Measurements from ENCODE around the gene SENP2.
"Not testable (repeated sequence)": the region's sequence is repeated elsewhere in the genome, so short reads cannot be mapped to it uniquely, and the experiment has no call there.

Gene SENP2

GRCh38 chr3:185585518-185585858, 607 bp upstream of the SENP2 start:
- DNase-seq (ENCODE audit: low spot score) (no peak), FAIRE-seq (no peak)

GRCh38 chr3:185586686-185587039, 568 bp downstream of the SENP2 start:
- DNase-seq (ENCODE audit: low spot score) = no peak
- no peak for FAIRE-seq

GRCh38 chr3:185594073-185594472, 8.0 kb downstream of the SENP2 start:
- DNase-seq (ENCODE audit: low spot score) = no peak
- no peak for FAIRE-seq

GRCh38 chr3:185595526-185595925, 9.4 kb downstream of the SENP2 start:
- DNase-seq (ENCODE audit: low spot score) = no peak
- FAIRE-seq = no peak

- no peak for FAIRE-seq
Observed at GRCh38 chr3:185605566-185605965, 19.5 kb downstream of the SENP2 start.

GRCh38 chr3:185606196-185606595, 20.1 kb downstream of the SENP2 start:
- DNase-seq (ENCODE audit: low spot score) = no peak
- no peak for FAIRE-seq

More at GRCh38 chr3:185605566-185605965, 19.5 kb downstream of the SENP2 start:
- DNase-seq (ENCODE audit: low spot score) = no peak

GRCh38 chr3:185613016-185613415, 26.9 kb downstream of the SENP2 start:
- no peak for FAIRE-seq
- DNase-seq (ENCODE audit: low spot score) = no peak

- FAIRE-seq = no peak
- DNase-seq (ENCODE audit: low spot score) = no peak
Observed at GRCh38 chr3:185623939-185624665, 38.0 kb downstream of the SENP2 start.

- DNase-seq (ENCODE audit: low spot score) = no peak
- FAIRE-seq = no peak
Observed at GRCh38 chr3:185625784-185626183, 39.7 kb downstream of the SENP2 start.

- DNase-seq (ENCODE audit: low spot score) (no peak), FAIRE-seq (no peak)
Observed at GRCh38 chr3:185629554-185630181, 43.6 kb downstream of the SENP2 start.

GRCh38 chr3:185630182-185630622, 44.1 kb downstream of the SENP2 start:
- DNase-seq (ENCODE audit: low spot score) (no peak), FAIRE-seq (no peak)

- FAIRE-seq (no peak), DNase-seq (ENCODE audit: low spot score) (no peak)
Observed at GRCh38 chr3:185631108-185631507, 45.0 kb downstream of the SENP2 start.

- no peak for FAIRE-seq
- no peak for DNase-seq (ENCODE audit: low spot score)
Observed at GRCh38 chr3:185631508-185632206, 45.6 kb downstream of the SENP2 start.

GRCh38 chr3:185632996-185633395, 46.9 kb downstream of the SENP2 start:
- FAIRE-seq = no peak
- DNase-seq (ENCODE audit: low spot score) = no peak

GRCh38 chr3:185637388-185637787, 51.3 kb downstream of the SENP2 start:
- no peak for FAIRE-seq
- no peak for DNase-seq (ENCODE audit: low spot score)

- not testable (repeated sequence) for FAIRE-seq; DNase-seq (ENCODE audit: low spot score)
Observed at GRCh38 chr3:185638651-185639050, 52.6 kb downstream of the SENP2 start.

- FAIRE-seq = no peak
Observed at GRCh38 chr3:185639632-185640206, 53.6 kb downstream of the SENP2 start.

GRCh38 chr3:185640308-185640707, 54.2 kb downstream of the SENP2 start:
- FAIRE-seq (no peak), DNase-seq (ENCODE audit: low spot score) (no peak)

More at GRCh38 chr3:185639632-185640206, 53.6 kb downstream of the SENP2 start:
- DNase-seq (ENCODE audit: low spot score) = no peak

GRCh38 chr3:185645191-185645590, 59.1 kb downstream of the SENP2 start:
- not testable (repeated sequence) for FAIRE-seq; DNase-seq (ENCODE audit: low spot score)

- no peak for FAIRE-seq
- DNase-seq (ENCODE audit: low spot score) = no peak
Observed at GRCh38 chr3:185645596-185646381, 59.7 kb downstream of the SENP2 start.

GRCh38 chr3:185646382-185647133, 60.5 kb downstream of the SENP2 start:
- FAIRE-seq (no peak), DNase-seq (ENCODE audit: low spot score) (no peak)

Measured in RCC 7860 (cell line).